Measurements from ENCODE around the gene XRRA1. TPM values are rescaled to one million over a fixed set of nuclear protein-coding genes. Genes with fewer than 3 reads are reported as not detected.
"Not testable (repeated sequence)": the region's sequence is repeated elsewhere in the genome, so short reads cannot be mapped to it uniquely, and the experiment has no call there.

XRRA1 gene
- polyA plus RNA-seq, 6 donors from 2014 or later: 0.32 to 15.6 (median 10.0) TPM

- no peak overlapping the region for H3K27ac Mint-ChIP-seq
- no peak overlapping the region for H3K4me3 Mint-ChIP-seq
- DNase-seq (no peak), ATAC-seq (ENCODE audit: low read depth in 2 of 2) (no peak)
- H3K36me3 Mint-ChIP-seq: peaks cover 34 to 35% of the 10 kb centered on the region in 2 donors
- H3K4me1 Mint-ChIP-seq: peaks cover 0 to 18% (median 7%) of the 10 kb centered on the region in 3 donors
- no peaks in the 10 kb centered on the region for H3K9me3 Mint-ChIP-seq
- H3K27me3 Mint-ChIP-seq: no peaks in the 10 kb centered on the region
Observed at GRCh38 chr11:74837191-74837590, 111.7 kb downstream of the XRRA1 start.

GRCh38 chr11:74826901-74827300 lies 122.0 kb downstream of the XRRA1 start:
- no peaks in the 10 kb centered on the region for H3K27me3 Mint-ChIP-seq
- H3K9me3 Mint-ChIP-seq: peaks cover 0 to 51% (median 43%) of the 10 kb centered on the region in 7 donors
- H3K36me3 Mint-ChIP-seq: peaks cover 32 to 63% of the 10 kb centered on the region in 2 donors
- no peak overlapping the region for H3K4me3 Mint-ChIP-seq
- H3K4me1 Mint-ChIP-seq: peaks cover 0 to under 1% (median 0%) of the 10 kb centered on the region in 3 donors
- ATAC-seq (ENCODE audit: low read depth in 2 of 2): no peak
- no peak overlapping the region for H3K27ac Mint-ChIP-seq
- no peak for DNase-seq

GRCh38 chr11:74825596-74825995 lies 123.3 kb downstream of the XRRA1 start:
- not testable (repeated sequence) for DNase-seq, H3K27me3 Mint-ChIP-seq

GRCh38 chr11:74824285-74824982 lies 124.5 kb downstream of the XRRA1 start:
- H3K27ac Mint-ChIP-seq: no peak overlapping the region
- no peak overlapping the region for H3K4me3 Mint-ChIP-seq
- H3K9me3 Mint-ChIP-seq: peaks cover 0 to 51% (median 43%) of the 10 kb centered on the region in 7 donors

More at GRCh38 chr11:74825596-74825995, 123.3 kb downstream of the XRRA1 start:
- Mint-ChIP-seq H3K9me3 (peaks cover 0 to 51% (median 43%) of the 10 kb centered on the region in 7 donors), H3K36me3 (peaks cover 40 to 64% of the 10 kb centered on the region in 2 donors)
- not testable (repeated sequence) for H3K4me3 Mint-ChIP-seq; H3K4me1 Mint-ChIP-seq; H3K27ac Mint-ChIP-seq; ATAC-seq (ENCODE audit: low read depth in 2 of 2)

GRCh38 chr11:74822170-74822569 lies 126.7 kb downstream of the XRRA1 start:
- Mint-ChIP-seq H3K27ac (peak overlapping the region in 1 of 6 donors; percentile 50), H3K27me3 (no peaks in the 10 kb centered on the region), H3K4me3 (no peak overlapping the region), H3K36me3 (peaks cover 59 to 75% of the 10 kb centered on the region in 2 donors), H3K9me3 (peaks cover 0 to 42% (median 34%) of the 10 kb centered on the region in 7 donors), H3K4me1 (peaks cover 0 to 16% (median 13%) of the 10 kb centered on the region in 3 donors)
- DNase-seq (no peak), ATAC-seq (ENCODE audit: low read depth in 2 of 2) (no peak)

More at GRCh38 chr11:74824285-74824982, 124.5 kb downstream of the XRRA1 start:
- DNase-seq (no peak), ATAC-seq (ENCODE audit: low read depth in 2 of 2) (no peak)
- H3K36me3 Mint-ChIP-seq: peaks cover 52 to 65% of the 10 kb centered on the region in 2 donors
- H3K27me3 Mint-ChIP-seq: no peaks in the 10 kb centered on the region
- H3K4me1 Mint-ChIP-seq: peaks cover 0 to 4% (median 1%) of the 10 kb centered on the region in 3 donors

GRCh38 chr11:74820763-74821162 lies 128.1 kb downstream of the XRRA1 start:
- peak overlapping the region in 1 of 6 donors; percentile 57 for H3K27ac Mint-ChIP-seq
- DNase-seq (no peak), ATAC-seq (ENCODE audit: low read depth in 2 of 2) (no peak)
- H3K27me3 Mint-ChIP-seq: no peaks in the 10 kb centered on the region
- no peak overlapping the region for H3K4me3 Mint-ChIP-seq
- H3K4me1 Mint-ChIP-seq: peaks cover 3 to 19% (median 16%) of the 10 kb centered on the region in 3 donors
- peaks cover 69 to 87% of the 10 kb centered on the region in 2 donors for H3K36me3 Mint-ChIP-seq
- H3K9me3 Mint-ChIP-seq: peaks cover 0 to 28% (median 22%) of the 10 kb centered on the region in 7 donors

GRCh38 chr11:74819400-74819799 lies 129.5 kb downstream of the XRRA1 start:
- Mint-ChIP-seq H3K4me3 (no peak overlapping the region), H3K36me3 (peaks cover 61 to 73% of the 10 kb centered on the region in 2 donors), H3K4me1 (peaks cover 3 to 19% (median 16%) of the 10 kb centered on the region in 3 donors), H3K27me3 (no peaks in the 10 kb centered on the region), H3K9me3 (peaks cover 0 to 15% (median 10%) of the 10 kb centered on the region in 7 donors), H3K27ac (peak overlapping the region in 1 of 6 donors; percentile 35)
- no peak for ATAC-seq (ENCODE audit: low read depth in 2 of 2)
- no peak for DNase-seq

- Mint-ChIP-seq H3K27me3 (no peaks in the 10 kb centered on the region), H3K4me3 (no peak overlapping the region)
Observed at GRCh38 chr11:74818283-74818946, 130.5 kb downstream of the XRRA1 start.

GRCh38 chr11:74816664-74817063 lies 132.2 kb downstream of the XRRA1 start:
- ATAC-seq (ENCODE audit: low read depth in 2 of 2) (no peak), DNase-seq (no peak)
- H3K4me3 Mint-ChIP-seq: no peak overlapping the region
- H3K36me3 Mint-ChIP-seq: peaks cover 55 to 61% of the 10 kb centered on the region in 2 donors
- no peaks in the 10 kb centered on the region for H3K27me3 Mint-ChIP-seq
- H3K4me1 Mint-ChIP-seq: peaks cover 3 to 22% (median 16%) of the 10 kb centered on the region in 3 donors
- H3K9me3 Mint-ChIP-seq: peaks cover 0 to 4% (median 0%) of the 10 kb centered on the region in 7 donors
- H3K27ac Mint-ChIP-seq: peak overlapping the region in 1 of 6 donors; percentile 58

More at GRCh38 chr11:74818283-74818946, 130.5 kb downstream of the XRRA1 start:
- peaks cover 3 to 19% (median 16%) of the 10 kb centered on the region in 3 donors for H3K4me1 Mint-ChIP-seq
- peaks cover 0 to 5% (median under 1%) of the 10 kb centered on the region in 7 donors for H3K9me3 Mint-ChIP-seq
- peak overlapping the region in 4 of 6 donors; percentile 18 to 50 (median 30) for H3K27ac Mint-ChIP-seq
- DNase-seq: no peak
- peaks cover 51 to 63% of the 10 kb centered on the region in 2 donors for H3K36me3 Mint-ChIP-seq
- no peak for ATAC-seq (ENCODE audit: low read depth in 2 of 2)

GRCh38 chr11:74815966-74816365 lies 132.9 kb downstream of the XRRA1 start:
- H3K36me3 Mint-ChIP-seq: peaks cover 48 to 58% of the 10 kb centered on the region in 2 donors

GRCh38 chr11:74809801-74810200 lies 139.1 kb downstream of the XRRA1 start:
- ATAC-seq (ENCODE audit: low read depth in 2 of 2) (no peak), DNase-seq (no peak)
- Mint-ChIP-seq H3K4me3 (no peak overlapping the region), H3K27me3 (no peaks in the 10 kb centered on the region), H3K36me3 (peaks cover 7 to 8% of the 10 kb centered on the region in 2 donors), H3K9me3 (no peaks in the 10 kb centered on the region), H3K27ac (peak overlapping the region in 2 of 6 donors; percentile 36 to 56), H3K4me1 (peaks cover 0 to 15% (median 0%) of the 10 kb centered on the region in 3 donors)

More at GRCh38 chr11:74815966-74816365, 132.9 kb downstream of the XRRA1 start:
- Mint-ChIP-seq H3K27me3 (no peaks in the 10 kb centered on the region), H3K27ac (peak overlapping the region in 1 of 6 donors; percentile 22), H3K4me3 (no peak overlapping the region), H3K4me1 (peaks cover 3 to 22% (median 16%) of the 10 kb centered on the region in 3 donors), H3K9me3 (peaks cover 0 to 4% (median 0%) of the 10 kb centered on the region in 7 donors)
- DNase-seq (no peak), ATAC-seq (ENCODE audit: low read depth in 2 of 2) (no peak)

- DNase-seq: no peak
- Mint-ChIP-seq H3K36me3 (no peaks in the 10 kb centered on the region), H3K4me1 (peaks cover 3 to 19% (median 12%) of the 10 kb centered on the region in 3 donors)
Observed at GRCh38 chr11:74806267-74806666, 142.6 kb downstream of the XRRA1 start.

GRCh38 chr11:74791333-74792100 lies 157.4 kb downstream of the XRRA1 start:
- no peak overlapping the region for H3K27ac Mint-ChIP-seq
- peaks cover 13 to 34% of the 10 kb centered on the region in 2 donors for H3K36me3 Mint-ChIP-seq
- no peak for ATAC-seq (ENCODE audit: low read depth in 2 of 2)

More at GRCh38 chr11:74806267-74806666, 142.6 kb downstream of the XRRA1 start:
- Mint-ChIP-seq H3K27ac (no peak overlapping the region), H3K9me3 (no peaks in the 10 kb centered on the region), H3K4me3 (no peak overlapping the region), H3K27me3 (no peaks in the 10 kb centered on the region)
- no peak for ATAC-seq (ENCODE audit: low read depth in 2 of 2)

More at GRCh38 chr11:74791333-74792100, 157.4 kb downstream of the XRRA1 start:
- H3K27me3 Mint-ChIP-seq: no peaks in the 10 kb centered on the region
- H3K4me3 Mint-ChIP-seq: no peak overlapping the region
- H3K4me1 Mint-ChIP-seq: peaks cover 6 to 8% (median 8%) of the 10 kb centered on the region in 3 donors
- no peak for DNase-seq
- peaks cover 0 to 6% (median 2%) of the 10 kb centered on the region in 7 donors for H3K9me3 Mint-ChIP-seq

Data from naive B cell (primary cell).